IPS-NIHi7 (cell line): ENCODE results near the gene CDK9.
"Not testable (repeated sequence)": the region's sequence is repeated elsewhere in the genome, so short reads cannot be mapped to it uniquely, and the experiment has no call there.

Experiments
- DNase-seq: peaks from one replicate; pipeline ENCODE4 v3.0.0; 2012; ENCODE audit warnings: mixed read lengths; ENCODE audit errors: extremely low spot score

The CDK9 gene

DNA sequence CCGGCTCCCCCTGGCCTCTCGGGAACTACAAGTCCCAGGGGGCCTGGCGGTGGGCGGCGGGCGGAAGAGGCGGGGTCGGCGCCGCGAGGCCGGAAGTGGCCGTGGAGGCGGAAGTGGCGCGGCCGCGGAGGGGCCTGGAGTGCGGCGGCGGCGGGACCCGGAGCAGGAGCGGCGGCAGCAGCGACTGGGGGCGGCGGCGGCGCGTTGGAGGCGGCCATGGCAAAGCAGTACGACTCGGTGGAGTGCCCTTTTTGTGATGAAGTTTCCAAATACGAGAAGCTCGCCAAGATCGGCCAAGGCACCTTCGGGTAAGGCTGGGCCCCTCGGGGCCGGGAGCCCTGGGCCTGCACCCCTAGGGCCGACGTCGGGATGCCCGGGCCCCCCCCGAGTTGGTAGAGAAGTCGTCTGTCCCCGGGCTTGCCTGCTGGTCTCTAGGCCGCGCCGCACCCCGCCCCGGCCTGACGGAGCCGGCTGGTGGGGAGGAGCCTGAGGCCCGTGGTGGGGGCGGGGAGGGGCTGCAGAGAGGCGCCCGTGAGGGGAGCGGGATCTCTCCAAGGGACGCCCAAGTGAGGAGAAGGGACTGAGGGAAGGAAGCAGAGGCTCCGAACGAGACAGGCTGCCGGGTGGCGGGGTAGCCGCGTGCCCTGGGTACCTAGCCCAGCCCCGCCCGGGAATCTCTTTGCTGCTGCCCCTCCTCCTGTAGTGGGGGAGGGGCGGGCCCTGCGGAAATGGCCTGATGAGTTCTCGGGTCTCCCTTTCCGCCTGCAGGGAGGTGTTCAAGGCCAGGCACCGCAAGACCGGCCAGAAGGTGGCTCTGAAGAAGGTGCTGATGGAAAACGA is at the start of gene CDK9:
Gene CDK9, plus strand, starts transcription at position 102 of the 840 bp plus-strand sequence. Its CDS starts 115 bp downstream, at position 217.
- peak; percentile 90 for DNase-seq

DNA sequence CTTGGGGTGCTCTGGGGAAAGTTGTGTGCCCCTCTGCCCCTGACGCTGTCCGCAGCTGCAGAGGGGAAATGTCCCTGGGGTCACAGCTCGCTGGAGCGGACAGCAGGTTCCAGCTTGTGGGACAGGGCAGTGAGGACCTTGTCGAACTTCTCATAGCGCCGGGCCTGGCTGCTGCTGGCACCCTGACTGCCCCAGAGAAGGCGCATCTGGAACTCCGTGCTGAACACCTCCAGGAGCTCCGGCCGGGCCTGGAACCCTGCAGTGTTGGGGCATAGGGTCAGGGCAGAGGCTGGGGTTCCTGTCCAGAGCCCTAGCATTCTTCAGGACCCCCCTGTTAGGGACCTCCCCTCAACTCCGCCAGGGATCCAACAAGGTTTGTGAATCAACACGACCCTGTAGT is 47.2 kb upstream of the CDK9 start:
- no peak for DNase-seq

DNA sequence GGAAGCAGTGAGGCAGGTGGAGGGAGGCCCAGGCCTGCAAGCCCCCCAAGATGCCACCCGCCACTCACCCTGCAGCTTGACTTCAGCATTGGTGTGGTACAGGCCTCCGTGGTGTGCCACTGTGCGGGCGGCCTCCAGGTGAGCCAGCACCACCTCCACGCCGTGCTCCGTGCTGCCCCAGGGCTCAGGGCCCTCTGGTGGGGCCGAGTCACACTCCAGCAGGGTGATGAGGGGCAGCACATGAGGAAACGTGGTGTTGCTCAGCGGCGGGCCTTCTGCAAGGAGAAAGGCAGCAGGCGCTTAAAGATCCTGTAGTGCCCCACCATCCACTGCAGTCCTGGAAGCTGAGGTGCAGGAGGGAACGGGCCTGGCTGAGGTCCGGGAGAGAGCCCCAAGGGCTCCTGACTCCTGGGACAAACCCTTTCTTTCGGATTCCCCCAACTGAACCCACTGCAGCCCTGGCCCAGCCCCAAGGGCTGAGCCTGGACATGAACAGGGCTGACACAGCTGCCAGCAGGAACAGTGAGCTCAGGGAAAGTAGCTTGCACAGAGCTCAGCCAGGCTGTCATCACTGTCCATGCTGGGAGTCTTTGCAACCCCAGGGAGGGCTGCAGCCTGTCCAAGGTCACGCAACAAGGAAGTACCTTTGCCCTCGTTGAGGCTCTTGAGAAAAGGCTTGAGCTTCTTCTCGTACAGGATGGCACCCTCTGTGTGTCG is 46.1 kb upstream of the CDK9 start:
- DNase-seq = no peak

DNA sequence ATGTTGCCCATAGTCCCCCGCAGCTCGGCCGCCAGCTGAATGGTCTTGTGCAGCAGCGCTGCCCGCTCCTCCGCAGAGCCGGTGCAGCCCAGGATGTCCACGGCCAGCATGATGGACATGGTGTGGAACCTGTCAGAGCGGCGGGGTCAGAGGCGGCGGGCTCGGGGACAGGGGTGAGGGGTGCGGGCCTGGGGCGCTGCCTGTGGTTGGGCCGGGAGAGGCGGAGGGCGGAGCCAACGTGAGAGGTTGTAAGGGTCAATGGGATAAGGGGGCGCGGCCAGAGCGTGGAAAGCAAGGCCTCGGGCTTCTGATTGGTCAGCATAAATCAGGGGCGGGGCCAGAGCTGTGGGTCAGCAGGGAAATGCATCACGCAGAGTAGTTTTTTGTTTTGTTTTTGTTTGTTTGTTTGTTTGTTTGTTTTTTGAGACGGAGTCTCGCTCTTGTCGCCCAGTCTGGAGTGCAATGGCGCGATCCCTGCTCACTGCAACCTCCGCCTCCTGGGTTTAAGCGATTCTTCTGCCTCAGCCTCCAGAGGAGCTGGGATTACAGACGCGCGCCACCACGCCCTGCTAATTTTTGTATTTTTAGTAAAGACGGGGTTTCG is 43.9 kb upstream of the CDK9 start:
- DNase-seq = peak; percentile 91

DNA sequence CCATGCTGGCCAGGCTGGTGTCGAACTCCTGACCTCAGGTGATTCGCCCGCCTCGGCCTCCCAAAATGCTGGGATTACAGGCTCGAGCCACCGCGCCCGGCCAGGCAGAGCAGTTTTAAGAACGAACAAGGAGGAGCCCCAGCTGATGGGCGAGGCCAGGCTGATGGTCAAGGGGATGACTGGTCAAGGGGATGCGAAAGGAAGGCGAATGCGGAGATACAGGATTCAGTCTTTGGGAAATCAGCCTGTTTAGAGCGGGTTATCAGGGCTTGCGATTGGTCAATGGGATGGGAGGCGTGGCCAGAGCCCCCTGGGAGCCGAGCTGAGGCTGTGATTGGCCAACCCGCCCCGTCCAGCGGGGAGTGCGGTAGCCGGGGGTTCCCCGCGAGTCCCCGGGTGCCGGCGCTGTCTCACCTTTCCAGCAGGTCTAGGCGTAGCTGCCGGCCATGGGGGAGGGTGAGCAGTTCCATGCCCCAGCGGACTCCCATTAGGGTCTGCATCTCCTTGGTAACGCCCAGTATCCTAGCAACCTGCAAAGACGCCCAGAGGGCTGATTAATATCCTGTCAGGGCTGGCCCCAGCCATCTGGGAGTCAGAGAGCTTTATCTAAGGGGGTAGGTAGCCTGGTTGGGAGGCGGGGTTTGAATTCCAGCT is 43.3 kb upstream of the CDK9 start:
- DNase-seq = peak; percentile 98

DNA sequence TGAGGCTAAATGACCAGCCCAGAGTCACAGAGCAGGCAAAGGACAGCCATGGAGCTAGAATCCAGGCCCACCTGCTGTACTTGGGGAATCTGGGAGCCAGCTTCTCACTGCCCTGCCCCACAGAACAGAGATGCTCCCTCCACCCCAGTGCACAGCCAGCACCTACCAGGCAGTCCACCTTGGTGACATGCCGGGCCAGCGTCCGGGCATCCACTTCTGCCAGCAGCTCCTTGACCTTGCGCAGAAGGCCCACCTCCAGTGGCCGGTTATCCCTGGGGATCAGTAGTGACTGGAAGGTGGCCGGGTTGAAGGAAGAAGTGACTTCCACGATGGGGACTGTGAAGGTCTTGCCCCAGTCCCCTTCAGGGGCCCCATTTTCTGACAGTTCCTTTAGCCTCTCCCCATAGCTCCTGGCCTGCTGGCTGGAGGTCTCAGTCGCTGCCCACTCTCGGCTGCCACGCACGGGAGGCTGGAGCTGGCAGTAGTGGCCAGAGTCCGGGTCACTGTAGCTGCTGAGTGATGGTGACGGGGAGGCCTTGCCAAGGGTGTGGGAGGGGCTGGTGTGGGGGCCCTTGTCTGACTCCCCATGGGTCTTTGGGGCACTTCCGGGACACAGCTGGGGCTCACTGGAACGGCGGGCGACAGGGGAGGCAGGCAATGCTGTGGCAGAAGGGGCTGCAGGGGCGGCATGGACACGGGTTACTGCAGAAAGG is 41.3 kb upstream of the CDK9 start:
- no peak for DNase-seq

DNA sequence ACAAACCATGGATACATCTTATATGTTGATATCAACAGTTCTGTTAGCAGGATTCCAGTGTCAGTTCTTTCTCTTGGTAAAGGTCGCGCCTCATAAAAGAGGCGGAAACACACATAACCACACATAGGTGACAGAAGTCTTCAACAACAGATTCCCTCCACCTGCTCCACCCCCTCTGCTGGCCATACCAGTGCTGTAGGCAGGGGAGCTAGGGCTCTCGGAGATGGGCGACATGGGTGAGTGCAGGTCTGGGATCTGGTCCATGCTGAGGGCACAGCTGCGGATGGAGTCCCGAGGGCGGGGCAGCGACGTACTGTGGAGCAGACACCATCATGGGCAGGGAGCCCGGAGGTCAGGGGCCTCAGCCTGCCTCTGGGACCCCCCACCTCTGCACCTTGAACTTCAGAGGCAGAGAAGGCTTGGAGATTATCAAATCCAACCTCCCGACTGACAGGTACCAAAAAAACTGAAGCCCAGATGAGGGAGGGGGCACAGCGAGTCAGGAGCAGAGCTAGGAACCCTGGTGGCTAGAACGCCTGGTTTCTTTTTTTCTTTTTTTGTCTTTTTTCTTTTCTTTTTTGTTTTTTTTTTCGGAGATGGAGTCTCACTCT is 38.8 kb upstream of the CDK9 start:
- DNase-seq = no peak

DNA sequence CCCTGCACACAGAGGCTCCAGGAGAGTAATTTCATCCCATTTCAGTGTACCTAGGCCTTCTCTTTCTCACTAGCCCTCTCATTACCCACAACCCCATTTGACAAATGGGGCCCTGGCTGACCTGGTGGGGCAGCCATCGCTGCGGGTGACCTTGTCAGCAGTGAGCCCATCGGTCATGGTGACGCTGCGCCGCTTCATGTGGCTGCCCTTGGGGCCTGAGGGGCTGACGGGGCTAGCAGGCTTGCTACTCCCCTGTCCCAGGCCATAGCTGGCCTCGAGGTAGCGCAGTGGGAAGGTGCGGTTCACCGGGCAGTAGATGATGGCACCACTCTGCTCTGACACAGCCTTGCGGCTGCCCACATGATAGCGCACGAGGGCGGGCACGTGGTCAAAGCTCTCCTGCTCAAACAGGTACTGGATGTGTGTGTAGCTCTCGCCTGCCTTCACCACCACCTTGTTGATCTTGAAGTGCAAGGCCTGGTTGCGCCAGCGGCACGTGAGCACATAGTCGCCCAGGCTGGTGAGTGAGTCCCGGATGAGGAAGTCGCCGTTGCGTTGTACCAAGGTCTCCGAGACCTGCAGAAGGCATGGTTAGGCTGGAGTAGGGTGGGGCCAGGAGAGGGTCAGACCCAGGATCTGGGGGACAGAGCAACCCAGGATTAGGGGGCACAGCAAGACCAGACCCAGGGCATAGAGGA is 36.6 kb upstream of the CDK9 start:
- no peak for DNase-seq

DNA sequence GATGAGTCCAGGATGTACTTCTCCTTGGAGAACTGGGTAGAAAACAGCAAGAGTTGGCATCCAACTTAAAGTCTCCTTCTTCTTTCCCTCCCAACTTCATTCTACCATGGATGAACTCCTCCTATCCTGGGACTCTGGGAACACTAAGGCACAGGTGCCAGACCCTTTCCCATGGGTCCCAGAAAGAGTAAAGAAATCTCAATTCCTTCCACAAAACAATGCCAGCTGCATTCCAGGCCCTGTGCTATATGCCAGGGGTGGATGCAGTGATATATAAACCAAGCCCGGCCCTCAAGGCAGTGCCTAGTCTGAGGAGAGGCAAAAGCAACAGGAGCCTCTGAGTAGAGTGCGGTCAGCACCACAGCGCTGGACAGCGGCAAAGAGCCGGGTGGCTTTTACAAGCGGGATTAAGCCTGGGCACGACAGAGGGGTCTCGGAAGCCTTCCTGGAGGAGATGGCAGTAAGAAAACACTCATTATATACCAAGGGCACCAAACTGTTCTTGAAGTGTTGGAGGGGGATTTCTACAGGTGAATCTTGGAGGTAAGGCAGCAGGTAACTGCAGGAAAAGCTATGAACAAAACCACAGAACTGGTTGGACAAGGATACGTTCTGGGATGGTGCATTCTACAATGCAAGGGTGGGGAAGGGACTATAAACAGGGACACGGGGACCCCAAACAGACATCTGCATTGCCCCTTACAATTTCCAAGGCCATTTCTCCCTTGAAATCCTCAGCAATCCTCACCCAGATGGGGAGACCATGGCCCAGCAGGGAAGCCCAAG is 34.4 kb upstream of the CDK9 start:
- peak; percentile 63 for DNase-seq

DNA sequence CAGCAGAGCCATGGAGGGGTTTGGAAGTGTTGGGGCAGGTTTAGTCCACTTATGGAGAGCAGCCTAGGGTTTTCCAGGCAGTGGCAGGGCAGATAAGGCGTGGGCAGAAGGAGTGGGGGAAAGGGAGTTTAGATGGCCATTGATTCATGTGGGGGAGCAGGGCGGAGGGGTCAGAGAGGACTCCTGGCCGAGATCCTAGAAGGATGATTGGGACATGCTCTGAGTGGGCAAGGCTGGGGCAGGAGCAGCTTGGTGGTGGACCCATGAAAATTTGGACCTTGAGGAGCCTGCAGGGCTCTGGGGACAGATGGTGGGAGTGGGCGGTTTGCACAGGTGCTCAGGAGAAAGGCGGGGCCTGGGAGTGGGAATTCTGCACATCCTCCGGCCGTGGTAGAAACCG is 32.7 kb upstream of the CDK9 start:
- no peak for DNase-seq

DNA sequence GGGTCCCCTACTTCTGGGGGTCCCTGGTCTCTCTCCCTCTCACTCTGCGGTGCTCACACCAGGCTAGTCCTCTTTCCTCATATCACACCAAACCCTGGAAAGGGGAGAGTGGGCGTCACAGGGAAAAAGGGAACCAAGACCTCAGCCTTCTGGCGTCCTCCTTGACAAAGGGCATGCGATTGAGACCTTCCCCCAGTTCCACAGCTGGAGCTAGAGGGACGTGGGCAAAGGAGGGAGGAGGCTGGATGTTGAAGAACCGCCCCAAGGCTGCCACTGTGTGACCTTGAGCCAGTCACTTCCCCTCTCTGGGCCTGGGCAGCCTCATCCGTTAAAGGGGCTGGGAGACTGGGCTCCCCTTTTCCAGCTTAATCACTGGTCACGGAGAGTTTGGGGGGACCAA is 32.2 kb upstream of the CDK9 start:
- no peak for DNase-seq

DNA sequence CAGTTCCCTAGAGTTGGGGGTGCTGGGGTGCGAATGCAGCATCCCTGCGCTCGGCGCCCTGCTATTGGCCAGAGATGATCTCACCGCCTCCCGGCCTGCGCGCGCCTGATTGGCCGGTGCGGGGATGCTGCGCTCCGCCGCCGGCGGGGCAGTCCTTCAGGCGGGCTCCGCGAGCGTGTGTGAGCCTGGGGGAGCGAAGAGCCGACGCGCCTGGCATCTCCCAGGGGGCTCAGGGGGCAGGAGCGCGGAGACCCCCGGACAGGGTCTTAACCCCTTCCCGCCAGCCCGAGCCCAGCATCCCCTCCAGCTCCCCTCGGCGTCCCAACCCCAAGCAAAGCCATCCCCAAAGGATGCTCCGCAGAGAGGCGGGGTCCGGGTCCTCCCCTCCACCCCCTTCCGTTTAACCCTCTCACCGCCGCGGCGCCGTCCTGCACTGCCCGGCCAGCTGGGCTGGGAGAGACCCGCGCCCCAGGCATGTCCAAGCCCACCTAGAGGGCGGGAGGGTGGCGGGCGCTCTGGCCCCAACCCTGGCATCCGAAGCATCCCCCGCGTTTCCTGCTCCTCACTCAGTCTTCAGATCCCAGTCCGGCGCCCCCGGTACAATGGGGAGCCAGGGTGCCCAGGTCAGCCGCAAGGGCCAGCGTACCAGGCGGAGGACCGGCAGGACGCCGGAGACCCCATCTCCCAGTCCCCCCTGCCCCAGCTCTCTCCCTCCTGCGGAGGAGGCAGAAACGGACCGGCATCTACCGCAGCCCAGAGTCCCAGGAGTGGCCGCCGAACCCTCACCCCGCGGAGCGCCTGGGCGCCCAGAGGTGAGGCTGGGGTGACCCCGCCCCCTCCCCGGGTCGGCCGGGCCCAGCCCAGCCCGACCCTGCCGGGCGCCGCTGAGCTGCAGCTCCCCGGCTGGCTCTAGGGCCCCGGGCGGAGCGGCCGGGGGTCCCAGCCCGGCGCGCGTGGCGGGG is 31.5 kb upstream of the CDK9 start:
- DNase-seq = peak; percentile 87

DNA sequence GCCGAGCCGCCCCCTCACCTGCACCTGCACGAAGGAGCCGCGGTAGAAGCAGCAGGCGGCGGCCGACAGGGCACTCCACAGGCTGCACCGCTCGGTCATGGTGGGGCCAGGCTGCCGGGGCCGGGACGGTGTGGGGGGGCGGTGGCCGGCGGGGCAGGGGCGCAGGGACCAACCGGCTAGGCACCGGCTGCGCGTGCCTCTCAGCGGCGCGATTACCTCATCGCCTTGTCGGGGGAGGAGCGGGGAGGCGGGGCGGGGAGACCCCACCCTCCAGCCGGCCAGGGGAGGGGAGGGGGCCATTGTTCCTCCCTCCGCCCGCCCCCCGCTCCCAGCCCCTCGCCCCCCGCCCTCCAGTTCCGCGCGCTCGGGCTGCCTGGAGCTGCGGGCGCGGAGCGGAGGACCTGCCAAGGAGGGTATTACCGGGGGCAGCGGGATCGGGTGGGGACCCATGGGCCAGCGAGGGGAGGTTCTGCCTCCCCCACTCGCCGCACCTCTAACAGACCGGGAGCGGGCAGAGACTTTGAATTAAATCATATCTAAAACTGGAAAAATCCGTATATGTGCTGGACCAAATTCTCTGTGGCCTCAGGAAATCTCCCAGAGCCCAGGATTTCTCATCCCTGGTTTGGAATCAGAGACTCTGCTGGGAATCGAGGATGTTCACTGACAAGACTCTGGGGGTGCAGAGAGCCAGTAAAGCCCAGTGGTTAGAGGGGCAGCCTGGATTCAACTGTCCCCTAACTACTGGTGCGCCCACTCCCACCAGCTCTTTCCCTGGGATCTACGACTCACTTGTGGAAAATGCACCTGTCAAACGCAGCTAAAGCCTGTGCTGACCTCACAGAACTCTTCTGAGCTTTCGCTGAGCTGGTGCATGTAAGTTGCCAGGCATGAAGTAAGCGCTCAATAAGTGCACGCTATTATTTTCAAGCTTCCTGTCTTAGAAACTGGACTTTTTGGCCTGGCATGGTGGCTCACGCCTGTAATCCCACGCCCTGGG is 30.5 kb upstream of the CDK9 start:
- peak; percentile 86 for DNase-seq

DNA sequence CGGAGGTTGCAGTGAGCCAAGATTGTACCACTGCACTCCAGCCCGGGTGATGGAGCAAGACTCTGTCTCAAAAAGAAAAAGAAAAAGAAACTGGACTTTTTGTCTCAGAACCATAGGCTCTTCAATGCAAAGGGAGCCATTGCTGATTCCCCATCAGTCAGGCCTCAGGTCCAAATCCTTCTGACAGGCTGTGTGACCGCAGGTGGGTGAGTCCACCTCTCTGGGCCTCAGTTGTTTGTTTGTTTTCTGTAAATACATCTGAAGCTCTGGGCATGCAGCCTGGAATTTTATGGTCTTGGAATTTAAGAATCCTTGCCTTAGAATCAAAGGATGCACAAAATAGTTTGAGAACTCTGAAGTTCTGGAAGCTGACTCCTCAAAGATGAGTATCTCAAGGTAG is 29.6 kb upstream of the CDK9 start:
- DNase-seq = no peak

DNA sequence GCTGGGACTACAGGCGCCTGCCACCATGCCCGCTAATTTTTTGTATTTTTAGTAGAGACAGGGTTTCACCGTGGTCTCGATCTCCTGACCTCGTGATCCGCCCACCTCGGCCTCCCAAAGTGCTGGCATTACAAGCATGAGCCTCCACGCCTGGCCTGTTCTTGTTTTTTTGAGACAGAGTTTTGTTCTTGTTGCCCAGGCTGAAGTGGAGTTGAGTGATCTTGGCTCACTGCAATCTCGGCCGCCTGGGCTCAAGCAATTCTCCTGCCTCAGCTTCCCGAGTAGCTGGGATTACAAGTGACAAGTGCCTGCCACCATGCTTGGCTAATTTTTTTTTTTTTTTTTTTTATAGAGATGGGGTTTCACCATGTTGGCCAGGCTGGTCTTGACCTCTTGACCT is 29.1 kb upstream of the CDK9 start:
- DNase-seq = not testable (repeated sequence)

DNA sequence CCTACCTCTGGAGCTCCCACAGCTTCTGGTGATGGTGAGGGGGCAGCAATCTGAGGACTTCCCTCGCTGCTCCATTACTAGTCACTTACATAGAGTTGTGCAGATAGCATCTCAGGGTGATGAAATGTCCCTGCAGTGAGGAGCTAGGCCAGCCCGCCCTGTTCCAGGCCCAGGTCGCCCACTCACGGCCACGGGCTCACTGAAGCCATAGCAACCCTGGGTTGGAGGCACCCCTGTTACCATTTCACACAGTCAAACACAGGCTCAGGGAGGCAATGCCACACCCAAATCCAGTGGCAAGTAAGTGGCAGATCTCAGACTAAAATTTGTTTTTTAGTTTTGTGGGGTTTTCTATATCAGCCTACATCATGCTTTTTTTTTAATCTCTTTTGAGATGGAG is 27.0 kb upstream of the CDK9 start:
- DNase-seq = no peak

DNA sequence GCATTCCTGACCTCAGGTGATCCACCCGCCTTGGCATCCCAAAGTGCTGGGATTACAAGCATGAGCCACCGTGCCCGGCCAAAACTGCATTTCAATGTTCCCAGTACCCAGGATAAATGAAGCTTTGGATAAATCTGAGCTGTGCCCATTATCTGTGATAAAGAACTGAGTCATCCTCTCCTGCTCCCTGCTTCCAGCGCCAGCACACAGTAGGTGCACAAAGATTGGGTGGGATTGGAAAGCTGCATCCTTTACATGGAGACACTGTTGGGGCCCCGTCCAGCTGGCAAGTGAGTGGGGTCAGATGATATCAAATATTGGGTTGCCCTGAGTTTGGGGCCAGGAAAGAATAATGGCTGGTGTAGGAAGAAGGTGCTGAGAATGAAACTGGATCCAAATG is 24.8 kb upstream of the CDK9 start:
- DNase-seq = no peak
